SK-N-MC (cell line): ENCODE measurements around the gene MAP7.

Experiments
- EZH2 ChIP-seq: fragments of 200-600 bp; sonication (generic); IDR thresholded peaks from one replicate; pipeline ENCODE4 v1.6.1; 2017; ENCODE audit warnings: antibody characterized with exemption
- POLR2AphosphoS5 ChIP-seq: IDR thresholded peaks from 2 replicates; pipeline ENCODE4 v1.6.1; 2012; ENCODE audit warnings: mild to moderate bottlenecking, low read depth, low read length, borderline replicate concordance

DNA sequence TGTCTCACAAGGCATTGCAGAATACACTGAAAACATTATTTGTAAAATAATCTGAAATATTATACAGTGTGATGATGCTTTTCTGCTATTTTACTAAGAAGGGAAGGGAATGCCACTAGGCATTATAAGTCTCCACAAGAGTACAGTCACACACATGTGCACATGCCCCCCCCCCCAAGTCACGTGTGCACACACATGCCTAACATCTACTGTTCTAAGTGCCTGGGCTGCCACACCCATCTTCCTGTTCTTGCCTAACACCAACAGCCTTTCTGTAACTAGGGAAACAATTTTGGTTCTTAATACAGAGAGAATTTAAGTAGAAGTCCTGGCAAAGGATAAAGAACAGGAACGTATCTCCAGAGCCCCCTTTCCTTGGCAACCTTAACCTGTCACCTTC lies 202.4 kb downstream of the MAP7 start:
- no peak for TF ChIP-seq POLR2AphosphoS5
- TF ChIP-seq EZH2 = no peak
